Stimulated activated CD4-positive, alpha-beta T cell treated with anti-CD3 and anti-CD28 coated beads, Interleukin-12 subunit alpha, Interleukin-12 subunit beta, amount 100 ng/mL, for 4 hours (primary cell): ENCODE measurements around the gene PDE4B.
"Not testable (repeated sequence)": the region's sequence is repeated elsewhere in the genome, so short reads cannot be mapped to it uniquely, and the experiment has no call there.

Experiments used
- DNase-seq: peaks from one replicate; pipeline ENCODE4 v3.0.0-alpha.2; 2020

The PDE4B gene

GRCh38 chr1:65997693-65998092, 205.0 kb downstream of the PDE4B start:
- DNase-seq = no peak

- DNase-seq = no peak
Measured at GRCh38 chr1:65998763-65999583, 206.3 kb downstream of the PDE4B start.

- DNase-seq = no peak
Measured at GRCh38 chr1:66000033-66000637, 207.4 kb downstream of the PDE4B start.

GRCh38 chr1:66003690-66004089, 211.0 kb downstream of the PDE4B start:
- DNase-seq = no peak

GRCh38 chr1:66006534-66006933, 213.8 kb downstream of the PDE4B start:
- not testable (repeated sequence) for DNase-seq

- no peak for DNase-seq
Measured at GRCh38 chr1:66012106-66012784, 219.6 kb downstream of the PDE4B start.

GRCh38 chr1:66013371-66013770, 220.7 kb downstream of the PDE4B start:
- DNase-seq = no peak

GRCh38 chr1:66022904-66023620, 230.4 kb downstream of the PDE4B start:
- no peak for DNase-seq

- no peak for DNase-seq
Measured at GRCh38 chr1:66025188-66025587, 232.5 kb downstream of the PDE4B start.

GRCh38 chr1:66028035-66028434, 235.3 kb downstream of the PDE4B start:
- DNase-seq = no peak

- DNase-seq = no peak
Measured at GRCh38 chr1:66033781-66034180, 241.1 kb downstream of the PDE4B start.

GRCh38 chr1:66035616-66036245, 243.0 kb downstream of the PDE4B start:
- no peak for DNase-seq

GRCh38 chr1:66041654-66042053, 249.0 kb downstream of the PDE4B start:
- no peak for DNase-seq

GRCh38 chr1:66043186-66043585, 250.5 kb downstream of the PDE4B start:
- DNase-seq = no peak

GRCh38 chr1:66044912-66045311, 252.2 kb downstream of the PDE4B start:
- no peak for DNase-seq

- no peak for DNase-seq
Measured at GRCh38 chr1:66046415-66046814, 253.7 kb downstream of the PDE4B start.

GRCh38 chr1:66048011-66048410, 255.3 kb downstream of the PDE4B start:
- DNase-seq = no peak

- DNase-seq = no peak
Measured at GRCh38 chr1:66050123-66050522, 257.4 kb downstream of the PDE4B start.

GRCh38 chr1:66050633-66051032, 257.9 kb downstream of the PDE4B start:
- DNase-seq = no peak

GRCh38 chr1:66055092-66055491, 262.4 kb downstream of the PDE4B start:
- DNase-seq = no peak

GRCh38 chr1:66057448-66057847, 264.8 kb downstream of the PDE4B start:
- not testable (repeated sequence) for DNase-seq

- no peak for DNase-seq
Measured at GRCh38 chr1:66058558-66058957, 265.9 kb downstream of the PDE4B start.

- not testable (repeated sequence) for DNase-seq
Measured at GRCh38 chr1:66067219-66067618, 274.5 kb downstream of the PDE4B start.
